Erythroblast (primary cell): Measurements from ENCODE around the gene EIF1AD.

Experiments
- GATA1 ChIP-seq: IDR thresholded peaks from 2 replicates; pipeline ENCODE4 v1.6.1; 2011; ENCODE audit warnings: low read depth, mild to moderate bottlenecking, control low read depth, low read length, moderate library complexity
- POLR2A ChIP-seq: IDR thresholded peaks from 2 replicates; pipeline ENCODE4 v1.6.1; 2011; ENCODE audit warnings: mild to moderate bottlenecking, low read length

DNA sequence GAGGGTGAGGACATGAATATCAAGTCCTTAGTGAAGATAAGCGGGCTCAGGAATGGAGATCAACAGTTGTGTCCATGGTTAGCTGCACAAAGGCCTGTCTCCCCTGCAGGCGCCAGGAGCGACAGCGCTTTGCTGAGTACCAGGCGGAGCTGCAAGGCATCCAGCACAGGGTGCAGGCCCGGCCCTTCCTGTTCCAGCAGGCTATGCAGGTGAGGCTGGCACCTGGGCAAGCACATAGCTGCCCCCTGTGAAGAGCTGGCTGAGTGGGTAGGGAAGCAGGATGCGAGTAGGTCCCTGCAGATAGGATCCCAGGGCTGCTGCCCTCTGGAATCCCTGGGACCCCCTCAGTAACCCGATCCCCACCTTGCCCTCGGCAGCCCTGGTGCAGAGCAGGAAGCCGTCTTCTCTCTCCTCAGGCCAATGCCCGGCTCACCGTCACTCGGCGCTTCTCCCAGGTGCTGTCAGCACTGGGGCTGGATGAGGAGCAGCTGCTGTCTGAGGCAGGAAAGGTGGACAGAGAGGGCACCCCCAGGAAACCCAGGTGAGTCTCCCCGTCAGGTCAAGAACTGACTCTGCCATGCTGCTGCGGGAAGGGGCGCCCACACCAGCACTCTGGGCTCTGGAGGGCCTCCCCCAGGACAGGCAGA, 43.1 kb downstream of the EIF1AD start:
- TF ChIP-seq POLR2A (no peak), GATA1 (no peak)
